ENCODE measurements around the gene DLGAP4. TPM values are rescaled to one million over a fixed set of nuclear protein-coding genes. Genes with fewer than 3 reads are reported as not detected.
"Not testable (repeated sequence)": the region's sequence is repeated elsewhere in the genome, so short reads cannot be mapped to it uniquely, and the experiment has no call there.

Gene DLGAP4
- total RNA-seq, 2 experiments from 2014 or later, result 10.5 to 14.6 TPM

GRCh38 chr20:36549942-36550789 is 244.0 kb downstream of the DLGAP4 start:
- H3K36me3 Mint-ChIP-seq, result no peaks in the 10 kb centered on the region
- H3K27me3 Mint-ChIP-seq, result no peaks in the 10 kb centered on the region
- no peak for DNase-seq
- H3K27ac Mint-ChIP-seq, result no peak overlapping the region
- no peak overlapping the region for H3K4me3 Mint-ChIP-seq
- peaks cover 2% of the 10 kb centered on the region for H3K4me1 Mint-ChIP-seq
- H3K9me3 Mint-ChIP-seq, result no peaks in the 10 kb centered on the region

- Mint-ChIP-seq H3K36me3 (no peaks in the 10 kb centered on the region), H3K27ac (no peak overlapping the region), H3K4me1 (peaks cover 2% of the 10 kb centered on the region), H3K27me3 (no peaks in the 10 kb centered on the region), H3K9me3 (no peaks in the 10 kb centered on the region), H3K4me3 (no peak overlapping the region)
- DNase-seq, result no peak
Observed at GRCh38 chr20:36550790-36551299, 244.7 kb downstream of the DLGAP4 start.

- Mint-ChIP-seq H3K4me3 (no peak overlapping the region), H3K27me3 (no peaks in the 10 kb centered on the region), H3K27ac (no peak overlapping the region), H3K4me1 (peaks cover 7% of the 10 kb centered on the region), H3K9me3 (no peaks in the 10 kb centered on the region), H3K36me3 (no peaks in the 10 kb centered on the region)
- no peak for DNase-seq
Observed at GRCh38 chr20:36555248-36555647, 249.1 kb downstream of the DLGAP4 start.

GRCh38 chr20:36562724-36563123 is 256.6 kb downstream of the DLGAP4 start:
- H3K27ac Mint-ChIP-seq, result no peak overlapping the region

GRCh38 chr20:36563374-36563773 is 257.2 kb downstream of the DLGAP4 start:
- Mint-ChIP-seq H3K36me3 (peaks cover 21% of the 10 kb centered on the region), H3K27ac (no peak overlapping the region), H3K4me1 (peaks cover 2% of the 10 kb centered on the region), H3K4me3 (no peak overlapping the region), H3K27me3 (no peaks in the 10 kb centered on the region), H3K9me3 (peaks cover 10% of the 10 kb centered on the region)
- no peak for DNase-seq

More at GRCh38 chr20:36562724-36563123, 256.6 kb downstream of the DLGAP4 start:
- peaks cover 21% of the 10 kb centered on the region for H3K36me3 Mint-ChIP-seq
- peaks cover 10% of the 10 kb centered on the region for H3K9me3 Mint-ChIP-seq
- H3K4me1 Mint-ChIP-seq, result peaks cover 2% of the 10 kb centered on the region
- no peaks in the 10 kb centered on the region for H3K27me3 Mint-ChIP-seq
- DNase-seq, result no peak
- H3K4me3 Mint-ChIP-seq, result no peak overlapping the region

- not testable (repeated sequence) for H3K4me3 Mint-ChIP-seq, H3K27me3 Mint-ChIP-seq, H3K4me1 Mint-ChIP-seq, DNase-seq, H3K27ac Mint-ChIP-seq
- H3K9me3 Mint-ChIP-seq, result peaks cover 10% of the 10 kb centered on the region
- H3K36me3 Mint-ChIP-seq, result peaks cover 21% of the 10 kb centered on the region
Observed at GRCh38 chr20:36564078-36564725, 258.1 kb downstream of the DLGAP4 start.

GRCh38 chr20:36564726-36565121 is 258.6 kb downstream of the DLGAP4 start:
- not testable (repeated sequence) for DNase-seq, H3K27ac Mint-ChIP-seq, H3K27me3 Mint-ChIP-seq, H3K4me3 Mint-ChIP-seq, H3K4me1 Mint-ChIP-seq
- peaks cover 10% of the 10 kb centered on the region for H3K9me3 Mint-ChIP-seq
- peaks cover 21% of the 10 kb centered on the region for H3K36me3 Mint-ChIP-seq

- Mint-ChIP-seq H3K9me3 (peaks cover 10% of the 10 kb centered on the region), H3K27ac (no peak overlapping the region), H3K4me3 (no peak overlapping the region), H3K27me3 (no peaks in the 10 kb centered on the region), H3K4me1 (peaks cover 2% of the 10 kb centered on the region), H3K36me3 (peaks cover 25% of the 10 kb centered on the region)
- no peak for DNase-seq
Observed at GRCh38 chr20:36565520-36565919, 259.4 kb downstream of the DLGAP4 start.

GRCh38 chr20:36569847-36570429 is 263.8 kb downstream of the DLGAP4 start:
- Mint-ChIP-seq H3K9me3 (peaks cover 4% of the 10 kb centered on the region), H3K4me3 (no peak overlapping the region), H3K27ac (no peak overlapping the region), H3K4me1 (peaks cover 22% of the 10 kb centered on the region), H3K36me3 (peaks cover 19% of the 10 kb centered on the region), H3K27me3 (no peaks in the 10 kb centered on the region)
- DNase-seq, result no peak

GRCh38 chr20:36571564-36572504 is 265.7 kb downstream of the DLGAP4 start:
- Mint-ChIP-seq H3K36me3 (peaks cover 28% of the 10 kb centered on the region), H3K27me3 (no peaks in the 10 kb centered on the region), H3K4me1 (peaks cover 39% of the 10 kb centered on the region), H3K9me3 (no peaks in the 10 kb centered on the region), H3K4me3 (peak overlapping the region; percentile 95), H3K27ac (peak overlapping the region; percentile 99)
- peak; percentile 24 for DNase-seq

- peak overlapping the region; percentile 95 for H3K4me3 Mint-ChIP-seq
- H3K36me3 Mint-ChIP-seq, result peaks cover 24% of the 10 kb centered on the region
- no peaks in the 10 kb centered on the region for H3K9me3 Mint-ChIP-seq
- peaks cover 39% of the 10 kb centered on the region for H3K4me1 Mint-ChIP-seq
- H3K27me3 Mint-ChIP-seq, result no peaks in the 10 kb centered on the region
- DNase-seq, result peak; percentile 76
- peak overlapping the region; percentile 99 for H3K27ac Mint-ChIP-seq
Observed at GRCh38 chr20:36572701-36573102, 266.6 kb downstream of the DLGAP4 start.

GRCh38 chr20:36573103-36573797 is 267.1 kb downstream of the DLGAP4 start, which contains the start of gene TGIF2:
Gene TGIF2 (plus strand): TSS chr20:36573597. CDS start chr20:36578775, 5,178 bp downstream.
- peak within 1 kb of the TSS; percentile 99 for H3K27ac Mint-ChIP-seq
- H3K4me3 Mint-ChIP-seq, result peak within 1 kb of the TSS; percentile 95
- DNase-seq, result peak; percentile 96
- no peaks in the 10 kb centered on the region for H3K9me3 Mint-ChIP-seq
- H3K27me3 Mint-ChIP-seq, result no peaks in the 10 kb centered on the region
- H3K4me1 Mint-ChIP-seq, result peaks cover 39% of the 10 kb centered on the region
- peaks cover 24% of the 10 kb centered on the region for H3K36me3 Mint-ChIP-seq

- Mint-ChIP-seq H3K27me3 (no peaks in the 10 kb centered on the region), H3K9me3 (no peaks in the 10 kb centered on the region), H3K4me1 (peaks cover 40% of the 10 kb centered on the region), H3K27ac (peak overlapping the region; percentile 85), H3K36me3 (peaks cover 28% of the 10 kb centered on the region), H3K4me3 (peak overlapping the region; percentile 90)
- peak; percentile 34 for DNase-seq
Observed at GRCh38 chr20:36573798-36574365, 267.7 kb downstream of the DLGAP4 start.

Data from activated naive CD8-positive, alpha-beta T cell treated with anti-CD3 and anti-CD28 coated beads for 36 hours (primary cell).